SK-N-SH (cell line): ENCODE measurements around the gene TMIE. TPM values are rescaled to one million over a fixed set of nuclear protein-coding genes. Genes with fewer than 3 reads are reported as not detected.

ENCODE experiments used
- CTCF ChIA-PET: fragments of 300-600, 350-600 bp; formaldehyde crosslinking; extraction: SDS; loops from one replicate; lab custom pipeline; 2021; lab: Yijun Ruan, JAX
- POLR2A ChIA-PET: fragments of 350-600 bp; sonication (Branson Sonifier 250); formaldehyde crosslinking; extraction: SDS; loops from one replicate; lab custom pipeline; 2020; ENCODE audit warnings: antibody characterized with exemption, inconsistent platforms; lab: Yijun Ruan, JAX
- DNase-seq: peaks from one replicate; pipeline ENCODE4 v3.0.0; 2012
- H2AFZ ChIP-seq: fragments of 200-600 bp; sonication (generic); 2 replicates; pipeline ENCODE4 v1.8.1; 2016; ENCODE audit warnings: antibody characterized with exemption, mild to moderate bottlenecking, low read depth
- H3F3A ChIP-seq: fragments of 200-600 bp; sonication (generic); replicated peaks from 2 replicates; pipeline ENCODE3; 2016; ENCODE audit warnings: antibody characterized with exemption, mild to moderate bottlenecking; ENCODE audit not compliant: insufficient read depth
- H3K27ac ChIP-seq, 2 experiments: fragments of 200-500 bp in 1 of 2; fragments of 200-600 bp in 1 of 2; sonication (Bioruptor generic) in 1 of 2; sonication (generic), shearing (Covaris generic) in 1 of 2; 2 replicates each; pipeline versions ENCODE4 v1.5.1 to v1.6.1; 2014 to 2016; ENCODE audit warnings: low read depth in 2 of 2, inconsistent platforms in 1 of 2, low read length in 1 of 2, mild to moderate bottlenecking in 1 of 2, mixed read lengths in 1 of 2
- H3K27me3 ChIP-seq: fragments of 200-600 bp; sonication (generic), shearing (Covaris generic); 2 replicates; pipeline ENCODE4 v1.6.1; 2016; ENCODE audit warnings: mixed run types; ENCODE audit not compliant: insufficient read depth
- H3K36me3 ChIP-seq, 2 experiments: fragments of 200-500 bp in 1 of 2; fragments of 200-600 bp in 1 of 2; sonication (Bioruptor generic) in 1 of 2; sonication (generic) in 1 of 2; replicated peaks in 1 of 2; 2 replicates each; pipeline versions ENCODE3 to v1.5.1; 2014 to 2016; ENCODE audit warnings: low read length in 1 of 2, mild to moderate bottlenecking in 1 of 2; ENCODE audit not compliant: insufficient read depth in 2 of 2, control insufficient read depth in 1 of 2
- H3K4me1 ChIP-seq, 2 experiments: fragments of 200-500 bp in 1 of 2; fragments of 200-600 bp in 1 of 2; sonication (Bioruptor generic) in 1 of 2; sonication (generic), shearing (Covaris generic) in 1 of 2; 2 replicates each; pipeline versions ENCODE4 v1.5.1 to v1.6.1; 2014 to 2016; ENCODE audit warnings: low read depth in 1 of 2, low read length in 1 of 2, mixed run types in 1 of 2; ENCODE audit not compliant: insufficient read depth in 2 of 2, control insufficient read depth in 1 of 2
- H3K4me2 ChIP-seq: fragments of 200-600 bp; sonication (generic), shearing (Covaris generic); 2 replicates; pipeline ENCODE4 v1.6.1; 2017; ENCODE audit warnings: mixed run types
- H3K4me3 ChIP-seq, 2 experiments: fragments of 200-500 bp in 1 of 2; fragments of 200-600 bp in 1 of 2; sonication (Bioruptor generic) in 1 of 2; sonication (generic), shearing (Covaris generic) in 1 of 2; 2 replicates each; pipeline versions ENCODE4 v1.5.1 to v1.8.1; 2014 to 2016; ENCODE audit warnings: low read depth in 2 of 2, inconsistent platforms in 1 of 2, low read length in 1 of 2, mild to moderate bottlenecking in 1 of 2, mixed read lengths in 1 of 2, moderate library complexity in 1 of 2
- H3K79me2 ChIP-seq: fragments of 200-600 bp; sonication (generic); 2 replicates; pipeline ENCODE4 v1.8.1; 2017; ENCODE audit warnings: mild to moderate bottlenecking; ENCODE audit not compliant: insufficient read depth
- H3K9ac ChIP-seq: fragments of 200-600 bp; sonication (generic); 2 replicates; pipeline ENCODE4 v1.6.1; 2017; ENCODE audit warnings: mixed run types
- H3K9me2 ChIP-seq: fragments of 200-600 bp; sonication (generic); 2 replicates; pipeline ENCODE4 v1.6.1; 2017; ENCODE audit warnings: mixed run types
- H3K9me3 ChIP-seq: fragments of 200-600 bp; sonication (generic); 2 replicates; pipeline ENCODE4 v1.6.1; 2017; ENCODE audit warnings: mixed run types, mild to moderate bottlenecking, moderate library complexity
- H4K20me1 ChIP-seq: fragments of 200-600 bp; sonication (generic); 2 replicates; pipeline ENCODE4 v1.6.1; 2017; ENCODE audit warnings: mild to moderate bottlenecking, mixed run types; ENCODE audit not compliant: insufficient read depth
- ELF1 ChIP-seq: IDR thresholded peaks from 2 replicates; pipeline ENCODE4 v1.4.0; 2012
- EP300 ChIP-seq, 2 experiments: IDR thresholded peaks; 2 replicates each; pipeline versions ENCODE4 v1.4.0 to v1.6.1; 2012; ENCODE audit warnings: borderline replicate concordance in 1 of 2, low read depth in 1 of 2, low read length in 1 of 2
- EZH2phosphoT487 ChIP-seq: fragments of 200-600 bp; sonication (generic); IDR thresholded peaks from 2 replicates; pipeline ENCODE4 v1.6.1; 2017; ENCODE audit warnings: low read depth, mixed run types, mild to moderate bottlenecking, antibody characterized with exemption, moderate library complexity, borderline replicate concordance
- GATA2 ChIP-seq: sonication (generic); formaldehyde crosslinking; IDR thresholded peaks from 2 replicates; pipeline ENCODE4 v1.5.0; 2020; ENCODE audit warnings: mild to moderate bottlenecking, missing genetic modification reagents
- JUND ChIP-seq: IDR thresholded peaks from 2 replicates; pipeline ENCODE4 v1.4.0; 2012
- MXI1 ChIP-seq: IDR thresholded peaks from 2 replicates; pipeline ENCODE4 v1.6.1; 2012; ENCODE audit warnings: mild to moderate bottlenecking, low read depth, low read length, improper control_type of control experiment
- NFIC ChIP-seq: IDR thresholded peaks from 2 replicates; pipeline ENCODE4 v1.4.0; 2012; ENCODE audit warnings: borderline replicate concordance
- NRF1 ChIP-seq: IDR thresholded peaks from 2 replicates; pipeline ENCODE4 v1.6.1; 2012; ENCODE audit warnings: low read depth, mild to moderate bottlenecking, low read length
- RXRA ChIP-seq: IDR thresholded peaks from 2 replicates; pipeline ENCODE4 v1.4.0; 2012; ENCODE audit warnings: low read depth, mild to moderate bottlenecking, borderline replicate concordance
- TEAD4 ChIP-seq: IDR thresholded peaks from 2 replicates; pipeline ENCODE4 v1.4.0; 2012; ENCODE audit warnings: mild to moderate bottlenecking, borderline replicate concordance; ENCODE audit not compliant: insufficient read depth
- YY1 ChIP-seq: IDR thresholded peaks from 2 replicates; pipeline ENCODE4 v1.4.0; 2012; ENCODE audit warnings: low read depth, mild to moderate bottlenecking
- WGBS: methylation state at CpG from one replicate; pipeline ENCODE4 v1.1.6; 2017; ENCODE audit warnings: low lambda C conversion rate; 5-methylcytosine and 5-hydroxymethylcytosine counted together
- polyA plus RNA-seq, 3 experiments: library from polyadenylated mRNA; depleted of rRNA; stranded (reverse); fragments of >200 nt; gene quantifications; 2 replicates each; pipeline ENCODE4 v1.2.3, GENCODE V29; 2012
- TF ChIP-seq, protein P1 (sequence below): fragments of 200-600 bp; sonication (generic); IDR thresholded peaks from 2 replicates; pipeline ENCODE4 v1.6.1; 2017; ENCODE audit warnings: antibody characterized with exemption, mild to moderate bottlenecking, moderate library complexity
- TF ChIP-seq, protein P2 (sequence below): fragments of 150-350 bp; IDR thresholded peaks from 2 replicates; pipeline ENCODE4 v1.6.1; 2017; ENCODE audit warnings: antibody characterized with exemption, low read length, low read depth, borderline replicate concordance
- TF ChIP-seq, protein P3 (sequence below): IDR thresholded peaks from 2 replicates; pipeline ENCODE4 v1.4.0; 2012; ENCODE audit warnings: low read depth, borderline replicate concordance
- TF ChIP-seq, protein P4 (sequence below): IDR thresholded peaks from 2 replicates; pipeline ENCODE4 v1.6.1; 2012; ENCODE audit warnings: mild to moderate bottlenecking, low read depth, low read length, moderate library complexity

The TMIE gene
- polyA plus RNA-seq, 1 of the 3 experiments (the other 2 are of a cell fraction) = 0.03 TPM

DNA sequence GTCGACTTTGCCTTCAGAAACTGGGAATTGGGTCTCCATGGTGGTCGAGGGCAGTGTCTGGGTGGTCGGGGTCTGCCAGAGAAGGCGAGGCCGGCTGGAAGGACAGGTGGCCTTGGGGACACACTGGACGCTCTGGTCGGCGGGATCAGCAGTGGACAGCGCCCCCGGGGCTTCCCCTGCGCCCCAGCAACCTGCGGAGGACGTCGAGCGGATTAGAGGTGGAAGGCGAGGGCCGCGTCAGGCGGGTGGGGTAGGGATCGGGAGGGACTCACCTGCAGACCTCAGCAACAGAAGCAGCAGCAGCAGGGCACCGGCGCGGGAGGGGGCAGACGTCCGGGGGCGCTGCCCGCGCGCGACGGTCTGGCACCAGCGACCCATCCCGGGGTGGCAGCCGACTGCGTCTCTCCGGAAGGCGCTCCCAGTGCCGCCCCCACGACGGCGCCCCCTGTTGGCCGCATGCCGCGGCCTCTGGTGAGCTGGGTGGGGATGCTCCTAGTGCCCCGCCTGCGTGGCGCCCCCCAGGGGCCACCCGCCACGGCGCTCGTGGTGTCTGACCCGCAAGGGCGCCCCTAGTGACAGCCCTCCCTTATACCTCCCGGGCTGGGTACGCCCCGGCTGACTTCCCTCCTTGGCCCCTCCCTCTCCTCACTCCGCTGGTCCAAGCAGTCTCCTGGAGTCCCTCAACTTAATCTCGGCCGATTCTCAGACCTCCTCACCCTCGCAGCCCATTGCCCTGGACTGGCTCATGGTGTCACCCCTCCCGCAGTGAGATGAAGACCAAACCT, 16.4 kb downstream of the TMIE start, which contains the start of gene PRSS50:
TSS of gene PRSS50 (minus strand) at position 423 of the 785 bp plus-strand sequence. CDS start at position 378, 45 bp downstream.
- Histone ChIP-seq H3K36me3 (no peaks in the 10 kb centered on the region), H3F3A (no peaks in the 10 kb centered on the region), H3K9ac (no peak within 1 kb of the TSS), H3K4me3 (no peak within 1 kb of the TSS), H3K9me2 (no peaks in the 10 kb centered on the region), H3K4me1 (no peaks in the 10 kb centered on the region), H3K4me2 (no peak within 1 kb of the TSS), H3K79me2 (no peaks in the 10 kb centered on the region), H2AFZ (no peak within 1 kb of the TSS), H3K9me3 (no peaks in the 10 kb centered on the region), H3K27ac (no peak within 1 kb of the TSS), H3K27me3 (no peaks in the 10 kb centered on the region), H4K20me1 (no peaks in the 10 kb centered on the region)
- ChIA-PET POLR2A (no interaction called here), CTCF (interaction anchor here (1.1 to 2.3 kb wide), 2 partner anchors 8 to 192 kb away, joined by 3 to 6 read pairs; no protein-coding TSS in a partner anchor)
- peak; percentile 68 for DNase-seq
- TF ChIP-seq, protein P1, sequence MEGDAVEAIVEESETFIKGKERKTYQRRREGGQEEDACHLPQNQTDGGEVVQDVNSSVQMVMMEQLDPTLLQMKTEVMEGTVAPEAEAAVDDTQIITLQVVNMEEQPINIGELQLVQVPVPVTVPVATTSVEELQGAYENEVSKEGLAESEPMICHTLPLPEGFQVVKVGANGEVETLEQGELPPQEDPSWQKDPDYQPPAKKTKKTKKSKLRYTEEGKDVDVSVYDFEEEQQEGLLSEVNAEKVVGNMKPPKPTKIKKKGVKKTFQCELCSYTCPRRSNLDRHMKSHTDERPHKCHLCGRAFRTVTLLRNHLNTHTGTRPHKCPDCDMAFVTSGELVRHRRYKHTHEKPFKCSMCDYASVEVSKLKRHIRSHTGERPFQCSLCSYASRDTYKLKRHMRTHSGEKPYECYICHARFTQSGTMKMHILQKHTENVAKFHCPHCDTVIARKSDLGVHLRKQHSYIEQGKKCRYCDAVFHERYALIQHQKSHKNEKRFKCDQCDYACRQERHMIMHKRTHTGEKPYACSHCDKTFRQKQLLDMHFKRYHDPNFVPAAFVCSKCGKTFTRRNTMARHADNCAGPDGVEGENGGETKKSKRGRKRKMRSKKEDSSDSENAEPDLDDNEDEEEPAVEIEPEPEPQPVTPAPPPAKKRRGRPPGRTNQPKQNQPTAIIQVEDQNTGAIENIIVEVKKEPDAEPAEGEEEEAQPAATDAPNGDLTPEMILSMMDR = peak; percentile 41
- no peak for TF ChIP-seq NFIC
- WGBS = 78% methylated on average over 26 of the region's 61 CpGs

DNA sequence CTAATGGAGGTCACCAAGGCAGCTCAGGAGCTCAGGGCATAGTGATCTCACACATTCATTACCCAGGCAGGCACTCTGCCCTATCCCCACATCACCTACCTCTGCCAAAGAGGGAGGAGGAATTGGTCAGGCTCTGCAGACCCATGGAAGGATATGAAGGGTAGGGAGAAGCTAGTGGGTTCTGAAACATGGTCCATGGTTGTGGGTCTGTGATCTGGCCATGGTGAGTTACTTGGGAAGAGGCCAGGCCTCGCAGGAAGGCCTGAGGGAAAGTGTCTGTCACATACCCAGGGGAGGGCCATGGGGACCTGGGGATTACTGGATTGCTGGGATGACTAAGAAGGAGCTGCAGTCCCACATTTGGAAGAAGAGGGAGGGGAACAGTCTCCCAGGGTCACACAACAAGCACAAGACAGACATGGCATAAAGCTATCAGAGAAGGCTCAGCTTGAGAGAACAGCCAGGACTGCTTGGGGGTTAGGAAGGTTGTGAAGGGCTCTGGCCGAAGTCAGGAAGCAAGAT, 17.9 kb downstream of the TMIE start:
- CTCF ChIA-PET = interaction anchor here (1.1 to 2.3 kb wide), 7 partner anchors 8 to 230 kb away, joined by 3 to 6 read pairs (median 5); no protein-coding TSS in a partner anchor
- Histone ChIP-seq H3K4me3 (no peak overlapping the region), H3K27ac (no peak overlapping the region), H3F3A (no peaks in the 10 kb centered on the region), H4K20me1 (no peaks in the 10 kb centered on the region)
- no peak for DNase-seq
- TF ChIP-seq MXI1 = no peak
- TF ChIP-seq TEAD4 = no peak
- TF ChIP-seq YY1 = no peak
- no peak for TF ChIP-seq GATA2 (CRISPR knock-in tag)
- no peak for TF ChIP-seq JUND
- TF ChIP-seq EP300 (IDR thresholded peaks at IDR 0.05; ENCODE audit: borderline replicate concordance in 1 of 2, low read depth in 1 of 2, low read length in 1 of 2) = no peak
- TF ChIP-seq NRF1 = no peak
- no peak for TF ChIP-seq EZH2phosphoT487
- no peak for TF ChIP-seq ELF1
- TF ChIP-seq, protein P2, sequence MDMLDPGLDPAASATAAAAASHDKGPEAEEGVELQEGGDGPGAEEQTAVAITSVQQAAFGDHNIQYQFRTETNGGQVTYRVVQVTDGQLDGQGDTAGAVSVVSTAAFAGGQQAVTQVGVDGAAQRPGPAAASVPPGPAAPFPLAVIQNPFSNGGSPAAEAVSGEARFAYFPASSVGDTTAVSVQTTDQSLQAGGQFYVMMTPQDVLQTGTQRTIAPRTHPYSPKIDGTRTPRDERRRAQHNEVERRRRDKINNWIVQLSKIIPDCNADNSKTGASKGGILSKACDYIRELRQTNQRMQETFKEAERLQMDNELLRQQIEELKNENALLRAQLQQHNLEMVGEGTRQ = no peak
- TF ChIP-seq RXRA = no peak
- TF ChIP-seq, protein P3, sequence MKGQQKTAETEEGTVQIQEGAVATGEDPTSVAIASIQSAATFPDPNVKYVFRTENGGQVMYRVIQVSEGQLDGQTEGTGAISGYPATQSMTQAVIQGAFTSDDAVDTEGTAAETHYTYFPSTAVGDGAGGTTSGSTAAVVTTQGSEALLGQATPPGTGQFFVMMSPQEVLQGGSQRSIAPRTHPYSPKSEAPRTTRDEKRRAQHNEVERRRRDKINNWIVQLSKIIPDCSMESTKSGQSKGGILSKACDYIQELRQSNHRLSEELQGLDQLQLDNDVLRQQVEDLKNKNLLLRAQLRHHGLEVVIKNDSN = no peak
- TF ChIP-seq, protein P4, sequence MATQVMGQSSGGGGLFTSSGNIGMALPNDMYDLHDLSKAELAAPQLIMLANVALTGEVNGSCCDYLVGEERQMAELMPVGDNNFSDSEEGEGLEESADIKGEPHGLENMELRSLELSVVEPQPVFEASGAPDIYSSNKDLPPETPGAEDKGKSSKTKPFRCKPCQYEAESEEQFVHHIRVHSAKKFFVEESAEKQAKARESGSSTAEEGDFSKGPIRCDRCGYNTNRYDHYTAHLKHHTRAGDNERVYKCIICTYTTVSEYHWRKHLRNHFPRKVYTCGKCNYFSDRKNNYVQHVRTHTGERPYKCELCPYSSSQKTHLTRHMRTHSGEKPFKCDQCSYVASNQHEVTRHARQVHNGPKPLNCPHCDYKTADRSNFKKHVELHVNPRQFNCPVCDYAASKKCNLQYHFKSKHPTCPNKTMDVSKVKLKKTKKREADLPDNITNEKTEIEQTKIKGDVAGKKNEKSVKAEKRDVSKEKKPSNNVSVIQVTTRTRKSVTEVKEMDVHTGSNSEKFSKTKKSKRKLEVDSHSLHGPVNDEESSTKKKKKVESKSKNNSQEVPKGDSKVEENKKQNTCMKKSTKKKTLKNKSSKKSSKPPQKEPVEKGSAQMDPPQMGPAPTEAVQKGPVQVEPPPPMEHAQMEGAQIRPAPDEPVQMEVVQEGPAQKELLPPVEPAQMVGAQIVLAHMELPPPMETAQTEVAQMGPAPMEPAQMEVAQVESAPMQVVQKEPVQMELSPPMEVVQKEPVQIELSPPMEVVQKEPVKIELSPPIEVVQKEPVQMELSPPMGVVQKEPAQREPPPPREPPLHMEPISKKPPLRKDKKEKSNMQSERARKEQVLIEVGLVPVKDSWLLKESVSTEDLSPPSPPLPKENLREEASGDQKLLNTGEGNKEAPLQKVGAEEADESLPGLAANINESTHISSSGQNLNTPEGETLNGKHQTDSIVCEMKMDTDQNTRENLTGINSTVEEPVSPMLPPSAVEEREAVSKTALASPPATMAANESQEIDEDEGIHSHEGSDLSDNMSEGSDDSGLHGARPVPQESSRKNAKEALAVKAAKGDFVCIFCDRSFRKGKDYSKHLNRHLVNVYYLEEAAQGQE = no peak
- TF ChIP-seq, protein P1 = no peak
- TF ChIP-seq, all 33 proteins: peak for 0
- no peaks in the 10 kb centered on the region for H3K79me2 ChIP-seq
- no peaks in the 10 kb centered on the region for H3K4me1 ChIP-seq
- H3K4me2 ChIP-seq = no peak overlapping the region
- POLR2A ChIA-PET = no interaction called here
- H3K36me3 ChIP-seq = no peaks in the 10 kb centered on the region
- H2AFZ ChIP-seq = no peak overlapping the region
- WGBS = 43% methylated on average over 2 of the region's 2 CpGs
- no peak overlapping the region for H3K9ac ChIP-seq
- H3K9me2 ChIP-seq = no peaks in the 10 kb centered on the region
- no peaks in the 10 kb centered on the region for H3K27me3 ChIP-seq
- no peaks in the 10 kb centered on the region for H3K9me3 ChIP-seq
